ENCODE measurements around the gene PCBP3. TPM values are rescaled to one million over a fixed set of nuclear protein-coding genes. Genes with fewer than 3 reads are reported as not detected.

The PCBP3 gene
- total RNA-seq, 6 experiments from 2014 or later: not detected

DNA sequence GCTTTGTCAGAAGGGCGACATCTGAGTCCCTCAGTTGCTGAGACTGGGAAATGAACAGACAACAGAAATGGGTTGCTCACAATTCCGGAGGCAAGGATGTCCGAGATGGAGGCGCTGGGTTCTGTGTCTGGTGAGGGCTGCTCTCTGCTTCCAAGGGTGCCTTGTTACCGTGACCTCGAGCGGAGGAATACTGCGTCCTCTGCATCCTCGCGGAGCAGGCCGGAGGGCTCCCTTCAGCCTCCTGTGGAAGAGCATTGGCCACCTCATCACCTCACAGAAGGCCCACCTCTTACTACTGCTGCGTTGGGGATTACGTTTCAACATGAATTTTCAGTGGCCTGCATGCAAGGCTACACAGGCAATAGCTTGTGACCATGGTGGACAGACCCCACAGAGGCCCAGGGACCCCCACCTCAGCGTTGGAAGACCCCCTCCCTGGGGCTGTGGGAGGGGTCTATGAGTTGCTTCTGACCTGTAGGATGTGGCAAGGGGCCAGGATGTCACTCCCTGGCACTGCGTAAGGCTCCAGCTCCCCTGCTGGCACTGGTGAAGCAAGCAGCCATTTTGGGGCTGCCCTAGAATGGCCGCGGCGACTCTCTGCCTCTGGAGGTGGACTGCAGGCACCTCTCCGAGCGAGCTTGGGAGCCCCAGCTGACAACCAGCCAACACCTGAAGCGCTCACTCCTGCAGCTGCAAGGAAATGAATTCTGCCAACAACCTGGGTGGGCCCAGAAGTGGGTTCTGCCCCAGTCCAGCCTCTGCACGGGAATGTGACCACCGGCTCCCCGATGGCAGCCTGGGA lies 301.7 kb downstream of the PCBP3 start:
- Mint-ChIP-seq H3K27me3 (ENCODE audit: insufficient read depth) (peaks cover 21% of the 10 kb centered on the region), H3K36me3 (ENCODE audit: low read depth) (no peaks in the 10 kb centered on the region), H3K27ac (no peak overlapping the region), H3K4me1 (ENCODE audit: low read depth) (no peaks in the 10 kb centered on the region), H3K9me3 (no peaks in the 10 kb centered on the region), H3K4me3 (no peak overlapping the region)
- TF ChIP-seq CTCF (IDR thresholded peaks at IDR 0.05): no peak
- DNase-seq: no peak

DNA sequence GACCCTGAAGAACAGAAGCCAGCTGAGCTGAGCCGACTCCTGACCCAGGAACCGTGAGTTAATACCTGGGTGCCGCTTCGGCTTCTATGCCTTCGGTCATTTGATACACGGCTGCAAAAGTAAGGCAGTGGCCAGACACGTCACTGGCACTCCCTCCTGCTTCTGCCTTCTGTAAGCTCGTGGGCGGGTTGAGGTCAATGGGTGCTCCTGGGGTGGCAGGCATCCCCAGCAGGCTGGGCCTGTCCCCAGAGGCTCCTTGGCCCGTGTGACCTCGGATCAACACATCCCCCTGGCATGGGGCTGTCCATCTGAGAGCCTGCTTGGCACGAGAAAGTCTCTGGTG lies 302.3 kb downstream of the PCBP3 start:
- no peak for DNase-seq

DNA sequence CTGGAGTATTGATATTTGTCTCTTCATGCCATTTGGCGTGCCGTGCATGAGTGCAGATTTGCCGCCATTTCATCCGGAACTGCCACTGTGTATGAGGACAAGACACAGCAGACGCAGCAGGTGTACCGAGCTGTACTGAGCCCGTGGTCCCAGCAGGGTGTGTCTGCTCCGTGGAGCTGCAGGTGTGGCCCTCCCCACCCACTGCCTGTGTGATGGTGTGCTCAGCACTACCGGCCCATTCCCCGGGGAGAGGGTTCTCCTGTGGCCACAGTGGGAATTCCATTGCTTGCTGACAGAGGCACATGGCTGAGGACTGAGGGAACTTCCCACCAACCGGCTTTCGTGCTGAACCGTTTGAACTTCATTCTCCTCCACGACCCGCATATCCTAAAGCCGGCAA lies 303.8 kb downstream of the PCBP3 start:
- Mint-ChIP-seq H3K4me1 (ENCODE audit: low read depth) (peaks cover 5% of the 10 kb centered on the region; the same call in 1 of the 2 replicates), H3K27me3 (ENCODE audit: insufficient read depth) (peaks cover 25% of the 10 kb centered on the region), H3K27ac (no peak overlapping the region), H3K9me3 (no peaks in the 10 kb centered on the region), H3K36me3 (ENCODE audit: low read depth) (no peaks in the 10 kb centered on the region), H3K4me3 (no peak overlapping the region)
- no peak for TF ChIP-seq CTCF (IDR thresholded peaks at IDR 0.05)
- no peak for DNase-seq

More for the DNA sequence above, 302.3 kb downstream of the PCBP3 start:
- Mint-ChIP-seq H3K27ac (no peak overlapping the region), H3K36me3 (ENCODE audit: low read depth) (no peaks in the 10 kb centered on the region), H3K4me3 (no peak overlapping the region), H3K27me3 (ENCODE audit: insufficient read depth) (peaks cover 21% of the 10 kb centered on the region), H3K9me3 (no peaks in the 10 kb centered on the region), H3K4me1 (ENCODE audit: low read depth) (peaks cover 2% of the 10 kb centered on the region; the same call in 1 of the 2 replicates)
- no peak for TF ChIP-seq CTCF (IDR thresholded peaks at IDR 0.05)

GRCh38 chr21:45947716-45948255 lies 304.3 kb downstream of the PCBP3 start:
- Mint-ChIP-seq H3K4me1 (ENCODE audit: low read depth) (peaks cover 5% of the 10 kb centered on the region; the same call in 1 of the 2 replicates), H3K4me3 (no peak overlapping the region), H3K36me3 (ENCODE audit: low read depth) (no peaks in the 10 kb centered on the region), H3K27ac (no peak overlapping the region), H3K9me3 (no peaks in the 10 kb centered on the region), H3K27me3 (ENCODE audit: insufficient read depth) (peaks cover 25% of the 10 kb centered on the region)
- TF ChIP-seq CTCF (IDR thresholded peaks at IDR 0.05): no peak
- DNase-seq: no peak

DNA sequence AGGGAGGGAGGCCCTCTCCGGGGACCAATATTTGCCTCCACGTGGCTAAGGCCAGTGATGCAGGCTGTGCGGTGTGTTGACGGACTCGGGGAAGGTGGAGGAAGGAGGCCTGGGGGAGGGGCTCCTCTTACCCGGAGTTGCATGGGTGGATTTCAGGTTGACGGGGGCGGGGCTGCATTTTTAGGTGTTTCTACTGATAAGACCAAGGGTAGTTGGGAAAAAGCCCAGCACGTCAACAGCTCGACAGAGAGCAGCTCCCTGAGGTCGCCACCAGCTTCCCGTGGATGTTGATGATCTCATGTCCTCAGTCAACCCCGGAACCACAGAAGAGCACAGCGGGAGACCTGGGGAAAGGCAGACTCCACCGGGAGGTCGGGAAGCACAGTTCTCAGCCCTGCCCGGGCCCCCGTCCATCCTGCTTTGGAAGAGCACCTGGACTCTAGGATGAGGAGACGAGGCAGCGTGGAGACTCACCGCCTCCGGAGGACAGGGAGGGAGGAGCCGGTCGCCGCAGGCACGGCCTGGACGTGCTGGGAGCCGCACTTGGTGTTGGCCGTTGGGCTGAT lies 305.1 kb downstream of the PCBP3 start:
- no peak overlapping the region for H3K4me3 Mint-ChIP-seq
- H3K36me3 Mint-ChIP-seq (ENCODE audit: low read depth): no peaks in the 10 kb centered on the region
- DNase-seq: no peak
- peaks cover 24% of the 10 kb centered on the region for H3K27me3 Mint-ChIP-seq (ENCODE audit: insufficient read depth)
- no peak for TF ChIP-seq CTCF (IDR thresholded peaks at IDR 0.05)
- H3K4me1 Mint-ChIP-seq (ENCODE audit: low read depth): peaks cover 5% of the 10 kb centered on the region; the same call in 1 of the 2 replicates
- H3K9me3 Mint-ChIP-seq: no peaks in the 10 kb centered on the region
- no peak overlapping the region for H3K27ac Mint-ChIP-seq

Measured in HFFc6 (cell line).